H1 (cell line): Measurements from ENCODE around the gene GRIA1. TPM values are rescaled to one million over a fixed set of nuclear protein-coding genes. Genes with fewer than 3 reads are reported as not detected.

Experiments
- EGR1 ChIP-seq: IDR thresholded peaks from 2 replicates; pipeline ENCODE4 v1.6.1; 2011; ENCODE audit warnings: low read depth, low read length, borderline replicate concordance
- JUN ChIP-seq: IDR thresholded peaks from 2 replicates; pipeline ENCODE4 v1.6.1; 2011; ENCODE audit warnings: low read depth, mild to moderate bottlenecking, improper control_type of control experiment, low read length
- SRF ChIP-seq: IDR thresholded peaks from 2 replicates; pipeline ENCODE4 v1.6.1; 2011; ENCODE audit warnings: mild to moderate bottlenecking, low read depth, low read length, moderate library complexity
- TAF7 ChIP-seq: optimal IDR thresholded peaks from 2 replicates; pipeline ENCODE3; 2011; ENCODE audit warnings: low read depth, mild to moderate bottlenecking, inconsistent platforms, low read length, moderate library complexity, borderline replicate concordance
- polyA plus RNA-seq, 7 experiments: library from polyadenylated mRNA; depleted of rRNA in 3 of 7; stranded (reverse) in 5 of 7; unstranded in 2 of 7; fragments of >200 nt in 5 of 7; fragments of 200-250 nt in 2 of 7; gene quantifications; 1 replicate in 5 of 7; 2 replicates in 1 of 7; 4 replicates in 1 of 7; pipeline versions ENCODE4 v1.2.1 to v1.2.3, GENCODE V29; 2011 to 2013; ENCODE audit warnings: missing spikeins in 2 of 7, mixed read lengths in 2 of 7
- total RNA-seq: library from RNA; stranded (reverse); fragmentation: NEBNext Ultra II Directional; extraction: Animal tissue kit (Norgen Biotek cat#: 25700); gene quantifications from 2 replicates; pipeline ENCODE4 v1.2.1, GENCODE V29; 2021

GRIA1 gene
- total and polyA plus RNA-seq, 2 of the 8 experiments (the other 6 are each of a cell fraction or from before 2014, with no cell fraction given): 0.97 to 2.5 TPM

- TF ChIP-seq TAF7 (no peak), EGR1 (no peak), JUN (no peak), SRF (no peak)
These were observed 259.5 kb downstream of the GRIA1 start (continued) for GRCh38 chr5:153749960-153750359.
